ENCODE measurements around the gene SF3B4. TPM values are rescaled to one million over a fixed set of nuclear protein-coding genes. Genes with fewer than 3 reads are reported as not detected.

The SF3B4 gene
- total and polyA plus RNA-seq, 7 donors: 7.8 to 51.1 (median 17.7) TPM

GRCh38 chr1:149926296-149926695 is 1.3 kb downstream of the SF3B4 start:
- intact Hi-C loops (cut with DNase I): loop anchor here (2.0 kb wide), 1 partner anchor 35 kb away; no protein-coding TSS in a partner anchor
- H3K36me3 ChIP-seq: peaks cover 37 to 66% (median 46%) of the 10 kb centered on the region in 4 donors
- H3K4me3 ChIP-seq: peak overlapping the region in 1 of 4 donors; percentile 94
- peaks cover 0 to 39% (median 34%) of the 10 kb centered on the region in 4 donors for H3K4me1 ChIP-seq
- no peak for TF ChIP-seq CTCF (IDR thresholded peaks at IDR 0.05)
- H3K27ac ChIP-seq: no peak overlapping the region
- DNase-seq: no peak
- H3K9me3 ChIP-seq: no peaks in the 10 kb centered on the region
- WGBS, 2 donors: 94 to 95% methylated on average over 9 of the region's 9 CpGs
- H3K27me3 ChIP-seq: no peaks in the 10 kb centered on the region

- H3K27me3 ChIP-seq: no peaks in the 10 kb centered on the region
- intact Hi-C loops (cut with DNase I): loop anchor here (2.0 kb wide), 1 partner anchor 35 kb away; no protein-coding TSS in a partner anchor
- DNase-seq: no peak
- H3K9me3 ChIP-seq: no peaks in the 10 kb centered on the region
- peaks cover 37 to 61% (median 46%) of the 10 kb centered on the region in 4 donors for H3K36me3 ChIP-seq
- TF ChIP-seq CTCF (IDR thresholded peaks at IDR 0.05) (no peak), POLR2A (IDR thresholded peaks at IDR 0.05) (no peak), POLR2AphosphoS5 (IDR thresholded peaks at IDR 0.05) (no peak), EP300 (IDR thresholded peaks at IDR 0.05) (no peak)
- H3K27ac ChIP-seq: no peak overlapping the region
- no peak overlapping the region for H3K4me3 ChIP-seq
- H3K4me1 ChIP-seq: peaks cover 0 to 39% (median 34%) of the 10 kb centered on the region in 4 donors
- 83 to 92% methylated on average over 2 of the region's 2 CpGs for WGBS, 2 donors
Observed at GRCh38 chr1:149925751-149926150, 1.9 kb downstream of the SF3B4 start.

- 72 to 94% methylated on average over 3 of the region's 3 CpGs for WGBS, 2 donors
- Histone ChIP-seq H3K4me1 (peaks cover 0 to 39% (median 34%) of the 10 kb centered on the region in 4 donors), H3K27ac (no peak overlapping the region), H3K9me3 (no peaks in the 10 kb centered on the region), H3K36me3 (peaks cover 37 to 57% (median 46%) of the 10 kb centered on the region in 4 donors), H3K27me3 (no peaks in the 10 kb centered on the region), H3K4me3 (no peak overlapping the region)
- TF ChIP-seq EP300 (IDR thresholded peaks at IDR 0.05) (no peak), CTCF (IDR thresholded peaks at IDR 0.05) (no peak), POLR2A (IDR thresholded peaks at IDR 0.05) (no peak), POLR2AphosphoS5 (IDR thresholded peaks at IDR 0.05) (no peak)
- intact Hi-C loops (cut with DNase I): no loop called here
- no peak for DNase-seq
Observed at GRCh38 chr1:149925345-149925744, 2.3 kb downstream of the SF3B4 start.

GRCh38 chr1:149923626-149924025 is 4.0 kb downstream of the SF3B4 start:
- no peak for DNase-seq
- no peak overlapping the region for H3K4me3 ChIP-seq
- H3K36me3 ChIP-seq: peaks cover 37 to 46% (median 42%) of the 10 kb centered on the region in 4 donors
- peaks cover 0 to 37% (median 31%) of the 10 kb centered on the region in 4 donors for H3K4me1 ChIP-seq
- 86 to 88% methylated on average over 10 of the region's 10 CpGs for WGBS, 2 donors
- intact Hi-C loops (cut with DNase I): no loop called here
- TF ChIP-seq CTCF (IDR thresholded peaks at IDR 0.05): no peak
- no peak for TF ChIP-seq POLR2A (IDR thresholded peaks at IDR 0.05)
- TF ChIP-seq POLR2AphosphoS5 (IDR thresholded peaks at IDR 0.05): no peak
- no peak for TF ChIP-seq EP300 (IDR thresholded peaks at IDR 0.05)
- H3K27me3 ChIP-seq: no peaks in the 10 kb centered on the region
- H3K27ac ChIP-seq: no peak overlapping the region
- no peaks in the 10 kb centered on the region for H3K9me3 ChIP-seq

Measured in sigmoid colon (tissue), 7 donors.